Fibroblast of mammary gland (primary cell): ENCODE measurements around the gene AGPS.

Experiments
- DNase-seq: peaks from one replicate; pipeline ENCODE4 v3.0.0-alpha.2; 2010; ENCODE audit warnings: low read depth
- H3K4me3 ChIP-seq: 2 replicates; pipeline ENCODE4 v1.5.1; 2011; ENCODE audit warnings: low read depth, mild to moderate bottlenecking, low read length, moderate library complexity; ENCODE audit not compliant: control insufficient read depth
- TF ChIP-seq, protein P1 (sequence below): conservative IDR thresholded peaks from 2 replicates; pipeline ENCODE4 v1.5.1; 2011; ENCODE audit warnings: low read depth, low read length, inconsistent platforms; ENCODE audit not compliant: control insufficient read depth, insufficient read depth

Gene AGPS

DNA sequence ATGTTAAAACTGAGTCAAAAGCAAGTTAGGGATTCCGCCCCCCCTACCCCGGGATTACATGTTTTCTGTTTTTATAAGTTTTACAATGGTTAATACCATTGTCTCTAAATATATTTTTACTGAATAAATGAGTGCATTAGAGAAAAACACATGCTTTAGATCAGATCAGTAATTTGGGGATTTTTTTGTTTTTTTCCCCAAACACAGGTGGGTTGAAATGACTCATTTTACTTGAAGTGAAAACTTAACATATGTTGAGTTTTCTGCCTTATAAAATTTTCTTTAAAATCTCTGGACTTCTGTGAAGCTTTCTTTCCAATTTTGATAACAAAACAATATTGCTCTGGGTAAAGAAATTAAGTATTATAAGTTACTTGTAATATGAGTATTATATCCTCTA is 114.4 kb downstream of the AGPS start:
- TF ChIP-seq, protein P1, sequence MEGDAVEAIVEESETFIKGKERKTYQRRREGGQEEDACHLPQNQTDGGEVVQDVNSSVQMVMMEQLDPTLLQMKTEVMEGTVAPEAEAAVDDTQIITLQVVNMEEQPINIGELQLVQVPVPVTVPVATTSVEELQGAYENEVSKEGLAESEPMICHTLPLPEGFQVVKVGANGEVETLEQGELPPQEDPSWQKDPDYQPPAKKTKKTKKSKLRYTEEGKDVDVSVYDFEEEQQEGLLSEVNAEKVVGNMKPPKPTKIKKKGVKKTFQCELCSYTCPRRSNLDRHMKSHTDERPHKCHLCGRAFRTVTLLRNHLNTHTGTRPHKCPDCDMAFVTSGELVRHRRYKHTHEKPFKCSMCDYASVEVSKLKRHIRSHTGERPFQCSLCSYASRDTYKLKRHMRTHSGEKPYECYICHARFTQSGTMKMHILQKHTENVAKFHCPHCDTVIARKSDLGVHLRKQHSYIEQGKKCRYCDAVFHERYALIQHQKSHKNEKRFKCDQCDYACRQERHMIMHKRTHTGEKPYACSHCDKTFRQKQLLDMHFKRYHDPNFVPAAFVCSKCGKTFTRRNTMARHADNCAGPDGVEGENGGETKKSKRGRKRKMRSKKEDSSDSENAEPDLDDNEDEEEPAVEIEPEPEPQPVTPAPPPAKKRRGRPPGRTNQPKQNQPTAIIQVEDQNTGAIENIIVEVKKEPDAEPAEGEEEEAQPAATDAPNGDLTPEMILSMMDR = no peak
- DNase-seq = no peak

DNA sequence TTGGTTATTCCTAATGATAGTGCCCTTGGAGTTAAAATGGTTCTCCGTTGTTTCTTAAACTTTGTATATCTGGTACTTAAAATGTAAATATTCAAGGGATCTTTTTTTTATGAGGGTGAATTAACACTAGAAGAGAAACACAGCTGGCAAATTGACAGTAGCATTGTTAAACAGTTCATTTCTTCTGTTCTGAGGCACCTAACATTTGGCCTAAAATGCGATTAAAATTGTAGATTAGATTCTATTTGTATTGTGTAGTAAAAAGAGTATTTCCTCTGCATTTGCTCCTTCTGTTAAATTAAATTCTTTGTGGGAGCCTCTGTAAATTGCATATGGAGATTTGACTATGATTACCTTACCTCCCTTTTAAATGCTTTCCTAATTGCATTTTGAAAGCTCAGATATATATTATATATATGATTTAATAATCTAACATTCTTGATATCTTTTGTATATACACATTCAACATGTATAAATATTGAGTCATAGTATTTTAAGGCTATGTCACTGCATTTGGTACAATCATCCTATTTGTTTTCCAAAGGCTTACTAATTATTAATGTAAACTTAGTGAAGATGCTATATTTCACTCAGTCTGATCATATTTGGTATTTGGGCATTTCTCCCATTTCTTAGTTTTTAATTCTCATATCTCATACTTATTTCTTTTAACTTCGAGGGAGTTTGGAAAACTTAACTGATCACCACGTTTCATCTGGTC is 124.4 kb downstream of the AGPS start:
- DNase-seq = no peak
- TF ChIP-seq, protein P1 = no peak
- no peak overlapping the region for H3K4me3 ChIP-seq

More for the DNA sequence above, 114.4 kb downstream of the AGPS start:
- H3K4me3 ChIP-seq = no peak overlapping the region

DNA sequence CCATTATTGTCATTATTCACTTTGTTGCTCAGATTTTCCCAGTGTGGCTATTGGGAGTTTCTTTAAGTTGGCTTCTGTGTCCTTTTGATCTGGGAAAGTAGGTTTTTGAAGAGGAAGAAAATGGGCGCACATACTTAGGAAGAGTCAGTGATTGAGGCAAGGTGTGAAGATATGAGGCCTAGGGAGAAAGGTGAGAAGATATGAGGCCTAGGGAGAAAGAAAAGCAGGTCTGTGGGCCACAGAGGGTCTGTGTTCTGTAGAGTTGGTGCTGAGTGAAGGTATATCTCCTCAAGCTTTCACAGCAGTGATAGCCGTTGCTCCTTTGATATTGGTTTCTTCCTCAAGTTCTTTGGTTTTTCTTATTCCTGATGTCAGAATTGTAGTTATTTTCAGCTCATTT is 126.2 kb downstream of the AGPS start:
- DNase-seq = no peak
- TF ChIP-seq, protein P1 = no peak
- H3K4me3 ChIP-seq = no peak overlapping the region

DNA sequence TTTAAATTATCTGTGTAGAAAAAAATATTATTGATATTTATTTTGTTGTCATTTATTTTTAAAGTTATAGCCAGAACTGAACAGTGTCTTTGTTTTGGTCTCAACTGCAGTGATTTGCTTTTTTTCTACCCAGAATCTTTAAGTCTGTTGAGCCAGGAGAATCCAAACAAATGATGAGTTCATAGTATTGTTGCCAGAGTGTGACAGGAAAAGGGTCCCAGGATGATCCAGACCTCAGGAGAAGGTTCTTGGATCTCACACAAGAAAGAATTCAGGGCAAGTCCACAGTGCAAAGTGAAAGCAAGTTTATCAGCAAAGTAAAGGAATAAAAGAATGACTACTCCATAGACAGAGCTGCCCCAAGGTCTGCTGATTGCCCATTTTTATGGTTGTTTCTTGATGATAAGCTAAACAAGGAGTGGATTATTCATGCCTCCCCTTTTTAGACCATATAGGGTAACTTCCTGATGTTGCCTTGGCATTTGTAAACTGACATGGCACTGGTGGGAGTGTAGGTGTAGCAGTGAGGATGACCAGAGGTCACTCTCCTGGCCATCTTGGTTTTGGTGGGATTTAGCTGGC is 127.1 kb downstream of the AGPS start:
- no peak overlapping the region for H3K4me3 ChIP-seq
- DNase-seq = no peak
- TF ChIP-seq, protein P1 = no peak

DNA sequence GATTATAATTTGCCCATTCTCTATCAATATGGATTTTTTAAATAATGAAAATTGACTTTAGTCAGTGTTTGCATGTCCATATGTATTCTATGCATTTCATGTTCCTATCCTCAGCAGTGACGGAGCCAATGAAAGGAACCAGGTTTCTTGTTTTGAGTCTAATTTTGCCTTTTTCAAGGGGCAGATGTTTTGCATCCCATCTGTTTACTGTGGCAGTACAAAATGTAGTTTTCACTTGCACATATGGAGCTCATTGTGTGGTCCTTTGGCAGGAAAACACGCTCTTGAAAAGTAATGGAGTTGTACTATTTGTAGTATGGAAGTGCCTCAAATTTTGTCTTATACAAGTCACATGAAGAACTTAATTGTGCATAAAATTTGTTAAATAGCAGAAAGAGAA is 127.8 kb downstream of the AGPS start:
- TF ChIP-seq, protein P1 = no peak
- DNase-seq = no peak
- no peak overlapping the region for H3K4me3 ChIP-seq

DNA sequence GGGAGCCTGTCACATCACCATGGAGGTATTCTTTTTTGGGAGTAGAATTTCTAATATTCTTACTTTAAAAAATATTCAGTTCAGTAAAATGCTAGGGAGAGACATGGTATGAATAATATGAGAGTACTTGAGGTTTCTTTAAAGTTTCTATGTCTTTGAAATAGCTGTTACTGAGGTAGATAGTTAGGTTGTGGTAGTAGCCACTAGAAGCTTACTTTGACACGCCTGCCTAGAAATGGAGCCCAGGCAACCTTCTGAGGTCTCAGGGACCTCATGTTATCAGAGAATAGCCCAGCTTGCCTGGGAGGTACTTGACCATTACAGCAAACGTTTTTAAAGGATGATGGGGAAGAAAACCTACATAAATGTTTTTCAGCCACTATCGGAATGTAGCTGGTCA is 131.2 kb downstream of the AGPS start:
- TF ChIP-seq, protein P1 = no peak
- no peak for DNase-seq

DNA sequence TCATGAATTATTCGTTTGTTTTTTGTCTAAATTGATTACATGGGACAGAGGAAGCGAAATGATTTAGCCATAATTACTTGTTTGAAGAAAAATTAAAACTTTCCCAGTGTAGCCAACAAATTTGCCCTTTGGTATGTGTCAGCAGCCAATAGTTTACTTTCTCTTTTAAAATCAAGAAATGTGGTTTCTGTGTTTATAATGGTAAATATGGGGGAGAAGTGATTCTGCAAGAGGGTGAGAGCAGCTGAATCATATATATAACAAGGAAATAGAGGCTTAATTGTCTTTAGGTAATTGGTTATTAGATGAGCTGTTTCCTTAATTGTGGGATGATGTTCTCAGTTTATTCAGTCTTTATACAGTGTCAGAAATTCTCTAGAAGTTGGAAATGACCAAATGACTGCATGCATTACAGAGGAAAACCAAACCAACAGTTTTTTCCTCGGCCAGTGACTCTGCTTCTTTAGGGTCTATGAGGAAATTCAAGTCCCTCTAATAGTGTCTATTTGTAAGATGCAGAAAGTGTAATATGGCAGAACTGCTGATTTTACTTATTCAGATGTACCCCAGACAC is 132.9 kb downstream of the AGPS start:
- no peak for DNase-seq
- no peak overlapping the region for H3K4me3 ChIP-seq
- TF ChIP-seq, protein P1 = no peak

More for the DNA sequence above, 131.2 kb downstream of the AGPS start:
- no peak overlapping the region for H3K4me3 ChIP-seq
